Measurements from ENCODE around the gene SLC6A1.

Gene SLC6A1

DNA sequence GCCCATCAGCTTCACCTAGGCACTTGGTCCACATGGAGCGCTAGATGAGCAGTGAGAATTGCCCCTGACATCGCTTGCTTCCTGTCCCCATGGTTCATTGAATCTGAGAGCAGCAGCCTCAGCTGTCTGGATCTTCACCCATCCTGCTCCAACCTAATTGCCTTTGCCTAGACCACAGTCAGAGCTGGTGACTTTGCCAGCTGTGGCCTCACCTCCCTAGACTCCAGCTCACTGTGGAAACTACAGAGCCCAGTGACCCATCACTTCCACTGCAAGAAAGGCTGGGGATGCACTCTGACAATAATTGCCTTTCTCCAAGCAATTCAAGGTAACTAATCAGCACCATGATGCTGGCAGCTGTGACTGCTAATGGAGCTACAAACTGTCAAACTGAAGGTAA is 30.6 kb upstream of the SLC6A1 start:
- DNase-seq: no peak
- no peak overlapping the region for H3K9ac ChIP-seq (ENCODE audit: low read length)

DNA sequence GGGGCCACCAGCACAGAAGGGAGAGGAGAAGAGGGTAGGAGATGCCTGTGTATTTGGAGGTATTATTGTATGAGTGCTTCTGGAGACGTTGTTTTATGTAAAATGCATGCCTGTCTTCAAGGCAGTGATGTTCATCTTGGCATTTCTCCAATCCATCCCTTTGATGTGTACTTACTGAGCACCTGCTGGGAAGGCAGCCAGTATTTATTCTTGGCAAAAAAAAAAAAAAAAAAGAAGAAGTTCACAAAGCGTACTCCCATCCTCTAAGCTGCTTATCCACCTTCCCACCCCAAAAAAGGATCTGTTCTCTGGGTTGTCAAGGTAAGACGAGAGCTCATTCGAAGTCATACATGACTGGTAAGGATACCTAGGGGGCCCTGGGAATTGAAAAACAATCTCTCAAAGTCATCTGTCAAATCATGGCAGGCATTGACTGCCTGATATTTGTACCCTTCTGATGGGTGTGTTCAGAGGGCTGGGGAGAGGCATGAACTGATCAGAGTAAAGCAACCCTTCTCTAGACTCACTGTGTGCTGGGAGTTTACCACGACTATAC is 30.0 kb upstream of the SLC6A1 start:
- no peak overlapping the region for H2AFZ ChIP-seq (ENCODE audit: low read length)
- no peaks in the 10 kb centered on the region for H3K36me3 ChIP-seq (replicated peaks; ENCODE audit: insufficient read depth, low read length)
- H3K4me1 ChIP-seq (ENCODE audit: low read length): no peaks in the 10 kb centered on the region
- H3K9ac ChIP-seq (ENCODE audit: low read length): no peak overlapping the region
- no peaks in the 10 kb centered on the region for H3K79me2 ChIP-seq (ENCODE audit: low read length)
- H3F3A ChIP-seq (ENCODE audit: insufficient read depth, low read length): no peaks in the 10 kb centered on the region
- no peaks in the 10 kb centered on the region for H3K9me2 ChIP-seq (replicated peaks; ENCODE audit: insufficient read depth, low read length)
- TF ChIP-seq, protein P1, sequence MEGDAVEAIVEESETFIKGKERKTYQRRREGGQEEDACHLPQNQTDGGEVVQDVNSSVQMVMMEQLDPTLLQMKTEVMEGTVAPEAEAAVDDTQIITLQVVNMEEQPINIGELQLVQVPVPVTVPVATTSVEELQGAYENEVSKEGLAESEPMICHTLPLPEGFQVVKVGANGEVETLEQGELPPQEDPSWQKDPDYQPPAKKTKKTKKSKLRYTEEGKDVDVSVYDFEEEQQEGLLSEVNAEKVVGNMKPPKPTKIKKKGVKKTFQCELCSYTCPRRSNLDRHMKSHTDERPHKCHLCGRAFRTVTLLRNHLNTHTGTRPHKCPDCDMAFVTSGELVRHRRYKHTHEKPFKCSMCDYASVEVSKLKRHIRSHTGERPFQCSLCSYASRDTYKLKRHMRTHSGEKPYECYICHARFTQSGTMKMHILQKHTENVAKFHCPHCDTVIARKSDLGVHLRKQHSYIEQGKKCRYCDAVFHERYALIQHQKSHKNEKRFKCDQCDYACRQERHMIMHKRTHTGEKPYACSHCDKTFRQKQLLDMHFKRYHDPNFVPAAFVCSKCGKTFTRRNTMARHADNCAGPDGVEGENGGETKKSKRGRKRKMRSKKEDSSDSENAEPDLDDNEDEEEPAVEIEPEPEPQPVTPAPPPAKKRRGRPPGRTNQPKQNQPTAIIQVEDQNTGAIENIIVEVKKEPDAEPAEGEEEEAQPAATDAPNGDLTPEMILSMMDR (IDR thresholded peaks at IDR 0.05; ENCODE audit: low read length): no peak
- TF ChIP-seq EZH2phosphoT487 (IDR thresholded peaks at IDR 0.05; ENCODE audit: low read length) (no peak), EZH2 (optimal IDR thresholded peaks at IDR 0.05; ENCODE audit: low read depth, low read length) (no peak)
- no peaks in the 10 kb centered on the region for H3K9me3 ChIP-seq (replicated peaks; ENCODE audit: insufficient read depth, low read length)
- no peak overlapping the region for H3K27ac ChIP-seq (ENCODE audit: low read length)
- H3K27me3 ChIP-seq (replicated peaks; ENCODE audit: insufficient read depth, low read length): peaks cover 22% of the 10 kb centered on the region
- no peak overlapping the region for H3K4me2 ChIP-seq (ENCODE audit: low read depth, low read length)
- no peaks in the 10 kb centered on the region for H4K20me1 ChIP-seq (ENCODE audit: insufficient read depth, low read length)
- DNase-seq: no peak
- no peak overlapping the region for H3K4me3 ChIP-seq (ENCODE audit: low read length)

More for the DNA sequence above, 30.6 kb upstream of the SLC6A1 start:
- no peaks in the 10 kb centered on the region for H3K4me1 ChIP-seq (ENCODE audit: low read length)
- no peak overlapping the region for H3K4me3 ChIP-seq (ENCODE audit: low read length)
- H3K79me2 ChIP-seq (ENCODE audit: low read length): no peaks in the 10 kb centered on the region
- H3K36me3 ChIP-seq (replicated peaks; ENCODE audit: insufficient read depth, low read length): no peaks in the 10 kb centered on the region
- H3K9me3 ChIP-seq (replicated peaks; ENCODE audit: insufficient read depth, low read length): no peaks in the 10 kb centered on the region
- no peaks in the 10 kb centered on the region for H4K20me1 ChIP-seq (ENCODE audit: insufficient read depth, low read length)
- H3K27me3 ChIP-seq (replicated peaks; ENCODE audit: insufficient read depth, low read length): peaks cover 29% of the 10 kb centered on the region
- no peak overlapping the region for H2AFZ ChIP-seq (ENCODE audit: low read length)
- H3F3A ChIP-seq (ENCODE audit: insufficient read depth, low read length): no peaks in the 10 kb centered on the region
- no peak overlapping the region for H3K4me2 ChIP-seq (ENCODE audit: low read depth, low read length)
- no peak for TF ChIP-seq EZH2phosphoT487 (IDR thresholded peaks at IDR 0.05; ENCODE audit: low read length)
- TF ChIP-seq EZH2 (optimal IDR thresholded peaks at IDR 0.05; ENCODE audit: low read depth, low read length): no peak
- TF ChIP-seq, protein P1 (IDR thresholded peaks at IDR 0.05; ENCODE audit: low read length): no peak
- H3K9me2 ChIP-seq (replicated peaks; ENCODE audit: insufficient read depth, low read length): no peaks in the 10 kb centered on the region
- no peak overlapping the region for H3K27ac ChIP-seq (ENCODE audit: low read length)

DNA sequence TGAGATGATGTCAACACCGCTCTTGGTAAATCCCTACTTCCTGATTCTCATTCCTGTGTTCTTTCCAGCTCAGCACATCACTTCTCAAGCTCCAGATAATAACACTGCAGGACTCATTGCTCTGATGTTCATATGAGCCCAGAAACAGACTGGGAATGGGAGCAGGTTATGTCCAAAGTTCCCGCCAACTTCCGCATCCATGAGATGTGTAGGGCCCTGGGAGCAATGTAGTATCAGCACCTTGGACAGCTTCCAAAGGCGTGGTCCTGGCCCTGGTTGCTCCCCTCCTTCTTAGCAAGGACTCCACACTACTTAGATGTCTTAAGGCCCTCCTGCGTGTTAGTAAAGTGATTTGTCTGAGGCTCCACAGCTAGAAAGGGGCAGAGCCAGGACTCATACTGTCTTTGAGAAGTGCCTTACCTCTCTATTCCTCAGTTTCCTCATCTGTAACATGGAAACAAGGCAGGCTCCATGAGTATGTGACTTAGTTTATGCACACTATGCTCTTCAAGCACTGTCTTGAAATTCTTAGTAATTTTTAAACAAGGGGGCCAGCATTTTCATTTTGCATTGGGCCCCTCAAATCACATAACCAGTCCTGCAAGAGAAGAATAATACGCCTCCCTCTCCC is 27.9 kb upstream of the SLC6A1 start:
- no peak for TF ChIP-seq EZH2 (optimal IDR thresholded peaks at IDR 0.05; ENCODE audit: low read depth, low read length)
- TF ChIP-seq, protein P1 (IDR thresholded peaks at IDR 0.05; ENCODE audit: low read length): no peak
- H3F3A ChIP-seq (ENCODE audit: insufficient read depth, low read length): no peaks in the 10 kb centered on the region
- DNase-seq: peak; percentile 14

More for the DNA sequence above, 27.9 kb upstream of the SLC6A1 start:
- Histone ChIP-seq H3K36me3 (replicated peaks; ENCODE audit: insufficient read depth, low read length) (no peaks in the 10 kb centered on the region), H3K79me2 (ENCODE audit: low read length) (no peaks in the 10 kb centered on the region), H4K20me1 (ENCODE audit: insufficient read depth, low read length) (no peaks in the 10 kb centered on the region), H3K4me2 (ENCODE audit: low read depth, low read length) (no peak overlapping the region), H3K9ac (ENCODE audit: low read length) (no peak overlapping the region), H3K4me3 (ENCODE audit: low read length) (no peak overlapping the region), H3K27me3 (replicated peaks; ENCODE audit: insufficient read depth, low read length) (peaks cover 11% of the 10 kb centered on the region; the same call in 1 of the 2 replicates), H3K9me2 (replicated peaks; ENCODE audit: insufficient read depth, low read length) (no peaks in the 10 kb centered on the region), H3K9me3 (replicated peaks; ENCODE audit: insufficient read depth, low read length) (no peaks in the 10 kb centered on the region), H2AFZ (ENCODE audit: low read length) (no peak overlapping the region), H3K27ac (ENCODE audit: low read length) (no peak overlapping the region), H3K4me1 (ENCODE audit: low read length) (no peaks in the 10 kb centered on the region)
